ENCODE data around the gene CRIM1. TPM values are rescaled to one million over a fixed set of nuclear protein-coding genes. Genes with fewer than 3 reads are reported as not detected.

The CRIM1 gene
- total RNA-seq, 1 experiment from 2014 or later: 27.6 TPM

GRCh38 chr2:36536776-36537175 is 181.2 kb downstream of the CRIM1 start:
- 0 out of 7 replicates have a peak overlapping the region, but pooled peaks of 1 of the 3 experiments have one; percentile 49 for H3K27ac Mint-ChIP-seq
- H4K5ac ChIP-seq (ENCODE audit: insufficient read length, low read depth, low read length): no peak overlapping the region
- H4K8ac ChIP-seq (replicated peaks; ENCODE audit: insufficient read length, low read depth, low read length): no peak overlapping the region
- no peak overlapping the region for H2BK12ac ChIP-seq (ENCODE audit: insufficient read length, low read depth, low read length)
- no peak overlapping the region for H2AFZ ChIP-seq (ENCODE audit: low read length)
- H2BK5ac ChIP-seq (ENCODE audit: insufficient read length, low read length): no peak overlapping the region
- no peaks in the 10 kb centered on the region for H3K23me2 ChIP-seq (ENCODE audit: insufficient read length, low read depth, low read length, poor library complexity, severe bottlenecking)
- H3K4ac ChIP-seq (ENCODE audit: low read depth, low read length): no peak overlapping the region
- no peak for TF ChIP-seq CTCF (conservative IDR thresholded peaks at IDR 0.05)
- no peak overlapping the region for H2AK5ac ChIP-seq (ENCODE audit: insufficient read length, low read length)
- no peak overlapping the region for H3K23ac ChIP-seq (ENCODE audit: insufficient read length, low read depth, low read length)
- no peak overlapping the region for H4K91ac ChIP-seq (ENCODE audit: insufficient read length, low read depth, low read length)
- H3K27ac ChIP-seq (ENCODE audit: insufficient read length, low read depth, low read length): no peak overlapping the region
- no peaks in the 10 kb centered on the region for H3K9me3 ChIP-seq (ENCODE audit: control insufficient read depth, low read depth, low read length)
- H3K9me3 Mint-ChIP-seq: no peaks in the 10 kb centered on the region
- H3T11ph ChIP-seq (ENCODE audit: low read length): no peak overlapping the region
- no peak for DNase-seq
- no peak overlapping the region for H3K14ac ChIP-seq (ENCODE audit: insufficient read depth, low read length)
- H3K56ac ChIP-seq (ENCODE audit: insufficient read length, low read depth, low read length): no peak overlapping the region
- no peak overlapping the region for H2BK20ac ChIP-seq (ENCODE audit: low read depth, low read length, poor library complexity, severe bottlenecking)
- H3K4me1 ChIP-seq (ENCODE audit: insufficient read depth, low read length): no peaks in the 10 kb centered on the region
- no peak overlapping the region for H3K4me3 Mint-ChIP-seq
- H4K20me1 ChIP-seq (ENCODE audit: control insufficient read depth, insufficient read depth, insufficient read length): no peaks in the 10 kb centered on the region
- H3K27me3 Mint-ChIP-seq (ENCODE audit: low read depth): no peaks in the 10 kb centered on the region
- H3K9ac ChIP-seq (ENCODE audit: extremely low read depth, insufficient read length, low read length): no peak overlapping the region
- H3K18ac ChIP-seq (ENCODE audit: insufficient read length, low read depth, low read length): no peak overlapping the region
- H3K36me3 Mint-ChIP-seq (ENCODE audit: insufficient read depth in 1 of 3, low read depth in 3 of 3): peaks cover 14 to 35% (median 21%) of the 10 kb centered on the region in 3 experiments
- no peaks in the 10 kb centered on the region for H3K79me2 ChIP-seq (ENCODE audit: insufficient read depth, low read length)
- no peak overlapping the region for H2BK15ac ChIP-seq (ENCODE audit: low read depth, low read length)
- H3K27me3 ChIP-seq (ENCODE audit: insufficient read depth, low read length): no peaks in the 10 kb centered on the region
- H3K4me2 ChIP-seq (ENCODE audit: insufficient read depth, insufficient read length, low read length): no peak overlapping the region
- H2BK120ac ChIP-seq (ENCODE audit: low read depth, low read length, poor library complexity, severe bottlenecking): no peak overlapping the region
- no peaks in the 10 kb centered on the region for H3K4me1 Mint-ChIP-seq
- H3K79me1 ChIP-seq (ENCODE audit: insufficient read depth, low read depth, low read length, poor library complexity, severe bottlenecking): no peaks in the 10 kb centered on the region
- WGBS (ENCODE audit: extremely low coverage, insufficient read length, low lambda C conversion rate): no CpG with 5 or more reads among the region's 3 CpGs
